ENCODE data around the gene BPHL. TPM values are rescaled to one million over a fixed set of nuclear protein-coding genes. Genes with fewer than 3 reads are reported as not detected.

BPHL gene
- total and polyA plus RNA-seq, 2 of the 4 experiments (the other 2 are of a cell fraction) = 14.7 to 16.3 TPM

DNA sequence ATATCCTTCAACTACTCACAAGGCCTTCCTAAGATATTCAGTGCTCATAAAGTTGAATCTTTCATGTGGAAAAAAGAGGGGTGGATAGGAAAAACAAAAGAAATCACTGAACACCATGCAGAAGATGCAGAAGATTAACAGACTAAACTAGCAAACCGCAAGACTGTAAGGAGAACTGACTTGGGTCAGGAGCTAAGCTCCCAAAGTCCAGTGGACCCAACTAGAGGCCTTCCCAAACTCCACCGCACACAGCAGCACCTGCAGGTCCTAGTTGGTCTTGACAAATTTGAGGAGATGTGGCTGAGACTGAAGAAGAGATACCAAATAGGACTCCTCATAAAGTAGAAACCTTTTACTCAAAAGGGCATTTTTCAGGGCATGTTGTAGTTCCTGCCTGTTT is 46.9 kb upstream of the BPHL start:
- H3K79me1 ChIP-seq (ENCODE audit: low read depth in 1 of 2, low read length in 2 of 2) = peaks cover 17 to 63% of the 10 kb centered on the region in 2 experiments
- no peak overlapping the region for H2BK20ac ChIP-seq (ENCODE audit: low read depth, low read length)
- H3K9me3 ChIP-seq (ENCODE audit: control insufficient read depth, insufficient read depth, low read length) = no peaks in the 10 kb centered on the region
- TF ChIP-seq, protein P1, sequence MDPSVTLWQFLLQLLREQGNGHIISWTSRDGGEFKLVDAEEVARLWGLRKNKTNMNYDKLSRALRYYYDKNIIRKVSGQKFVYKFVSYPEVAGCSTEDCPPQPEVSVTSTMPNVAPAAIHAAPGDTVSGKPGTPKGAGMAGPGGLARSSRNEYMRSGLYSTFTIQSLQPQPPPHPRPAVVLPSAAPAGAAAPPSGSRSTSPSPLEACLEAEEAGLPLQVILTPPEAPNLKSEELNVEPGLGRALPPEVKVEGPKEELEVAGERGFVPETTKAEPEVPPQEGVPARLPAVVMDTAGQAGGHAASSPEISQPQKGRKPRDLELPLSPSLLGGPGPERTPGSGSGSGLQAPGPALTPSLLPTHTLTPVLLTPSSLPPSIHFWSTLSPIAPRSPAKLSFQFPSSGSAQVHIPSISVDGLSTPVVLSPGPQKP (IDR thresholded peaks at IDR 0.05; ENCODE audit: borderline replicate concordance, low read depth, low read length) = no peak
- no peak for TF ChIP-seq RFX5 (IDR thresholded peaks at IDR 0.05; ENCODE audit: low read depth, low read length)
- no peak for TF ChIP-seq RAD21 (IDR thresholded peaks at IDR 0.05; ENCODE audit: low read length)
- TF ChIP-seq RCOR1 (IDR thresholded peaks at IDR 0.05; ENCODE audit: insufficient replicate concordance, low read length) = no peak
- TF ChIP-seq POLR2A (IDR thresholded peaks at IDR 0.05; ENCODE audit: low read depth, low read length) = no peak
- no peak for TF ChIP-seq CHD1 (IDR thresholded peaks at IDR 0.05; ENCODE audit: low read depth, low read length)
- H3K4me3 ChIP-seq (ENCODE audit: insufficient read depth, low read depth, low read length) = no peak overlapping the region
- H2BK15ac ChIP-seq (ENCODE audit: low read depth, low read length) = no peak overlapping the region
- H4K20me1 ChIP-seq (ENCODE audit: insufficient read depth, low read length) = peaks cover 39% of the 10 kb centered on the region
- H3K4ac ChIP-seq (ENCODE audit: low read depth, low read length) = no peak overlapping the region
- no peak overlapping the region for H3K4me2 ChIP-seq (ENCODE audit: low read depth, low read length)
- dilution Hi-C loops (cut with HindIII; ENCODE audit: low sequenced_read_pairs, unreplicated experiment) (no loop called here), intact Hi-C loops (cut with micrococcal nuclease) (no loop called here), in situ Hi-C loops (cut with MboI; ENCODE audit: low sequenced_read_pairs) (no loop called here)
- peaks cover 7% of the 10 kb centered on the region for H3K36me3 ChIP-seq (ENCODE audit: control insufficient read depth, insufficient read depth, low read length)
- ChIA-PET CTCF (no interaction called here), POLR2A (ENCODE audit: unreplicated experiment) (no interaction called here)
- H3K56ac ChIP-seq (ENCODE audit: extremely low read depth, insufficient read depth, low read length) = no peak overlapping the region
- no peak overlapping the region for H3K14ac ChIP-seq (replicated peaks; ENCODE audit: low read depth, low read length)
- H3K4me1 ChIP-seq (ENCODE audit: control insufficient read depth, insufficient read depth, low read length) = peaks cover 10% of the 10 kb centered on the region
- no peak overlapping the region for H2BK5ac ChIP-seq (ENCODE audit: low read depth, low read length, poor library complexity, severe bottlenecking)
- BruUV-seq (replicated peaks) = no TSS peak
- no peak overlapping the region for H4K5ac ChIP-seq (ENCODE audit: low read depth, low read length)
- no peak overlapping the region for H2BK120ac ChIP-seq (ENCODE audit: low read depth, low read length)
- H2AK9ac ChIP-seq (replicated peaks; ENCODE audit: low read depth, low read length, poor library complexity) = no peak overlapping the region
- 80% methylated on average over 1 of the region's 2 CpGs; no CpG with 5 or more reads in 1 of the 2 experiments for WGBS, 2 experiments (ENCODE audit: extremely low coverage in 2 of 2, insufficient read length in 1 of 2)
- no peak overlapping the region for H3K27ac ChIP-seq (ENCODE audit: insufficient read depth, low read length)
- H2AK5ac ChIP-seq (ENCODE audit: low read depth, low read length) = no peak overlapping the region
- H3K9ac ChIP-seq (ENCODE audit: low read depth, low read length) = no peak overlapping the region
- H3K23ac ChIP-seq (ENCODE audit: low read depth, low read length) = peak overlapping the region; percentile 64
- H3K18ac ChIP-seq (ENCODE audit: low read depth, low read length) = no peak overlapping the region
- ATAC-seq (ENCODE audit: low read depth) = no peak
- no peak overlapping the region for H4K91ac ChIP-seq (ENCODE audit: insufficient read depth, low read depth, low read length)
- DNase-seq = no peak
- H3K9me1 ChIP-seq (ENCODE audit: insufficient read depth, low read length) = peaks cover 17% of the 10 kb centered on the region
- H2AFZ ChIP-seq (replicated peaks; ENCODE audit: low read length, poor library complexity) = no peak overlapping the region
- H3K27me3 ChIP-seq (ENCODE audit: control insufficient read depth, insufficient read depth, low read length) = no peaks in the 10 kb centered on the region
- no peak overlapping the region for H4K8ac ChIP-seq (ENCODE audit: low read depth in 2 of 2, low read length in 2 of 2)

Data from IMR-90 (cell line).